HG03571 (cell line): ENCODE measurements around the gene ELMO3.

Experiments
- ATAC-seq: cut with Tn5 transposase; IDR thresholded peaks from one replicate; pipeline ENCODE4 v1.9.1; 2021; ENCODE audit not compliant: unreplicated experiment

The ELMO3 gene

DNA sequence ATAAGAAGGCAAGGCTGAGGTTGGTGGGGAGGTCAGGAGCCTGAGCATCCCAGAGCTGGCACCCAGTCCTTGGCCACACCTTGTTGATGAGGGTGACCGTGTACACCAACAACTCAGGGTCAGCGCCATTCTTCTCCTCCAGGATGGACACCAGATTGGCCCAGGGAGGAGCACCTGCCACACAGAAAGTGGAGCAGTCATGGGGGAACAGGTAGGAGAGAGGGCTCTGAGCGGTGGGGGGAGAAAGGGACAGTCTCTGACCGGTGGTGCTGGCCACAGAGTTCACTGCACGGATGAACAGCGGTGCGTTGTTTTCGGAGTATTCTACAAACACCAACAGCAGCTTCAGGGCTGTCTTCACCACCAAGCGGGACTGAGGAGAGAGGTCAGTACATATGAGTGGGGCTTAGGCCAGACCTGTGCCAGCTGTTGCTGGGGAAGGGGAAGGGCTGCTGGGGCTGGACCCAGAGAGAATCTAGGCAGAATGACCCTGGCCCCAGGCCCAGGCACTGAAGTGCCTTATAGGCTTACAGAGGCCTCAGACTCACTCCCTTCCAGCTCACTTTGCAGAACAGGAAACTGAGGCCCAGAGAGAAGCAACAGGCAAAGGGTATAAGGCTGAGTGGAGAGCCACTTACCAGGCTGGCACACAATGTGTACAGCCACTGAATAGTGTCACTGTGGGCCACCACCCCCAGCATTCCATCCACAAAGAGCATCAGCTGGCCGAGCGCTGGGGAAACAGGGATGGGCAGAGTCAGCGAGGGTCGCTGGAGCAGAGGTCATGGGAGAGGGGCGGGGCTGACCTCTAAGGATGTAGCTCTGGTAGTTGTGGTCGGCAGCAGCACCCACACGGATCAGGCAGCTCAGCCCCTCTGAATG lies 38.7 kb downstream of the ELMO3 start:
- ATAC-seq = no peak

DNA sequence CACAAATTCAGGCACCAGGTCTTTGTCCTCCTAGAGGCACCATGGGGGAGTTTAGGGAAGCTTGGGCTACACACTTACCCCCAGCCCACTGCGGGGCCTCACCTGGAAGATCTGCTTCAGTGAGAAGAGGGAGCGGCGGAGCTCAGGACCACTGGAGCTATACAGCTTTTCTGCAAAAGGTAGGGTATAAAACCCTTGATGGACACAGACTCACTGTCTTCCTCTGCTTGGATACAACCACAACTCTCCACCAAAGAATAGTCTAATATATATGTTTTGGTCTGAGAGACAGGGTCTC lies 39.3 kb downstream of the ELMO3 start:
- ATAC-seq = no peak

DNA sequence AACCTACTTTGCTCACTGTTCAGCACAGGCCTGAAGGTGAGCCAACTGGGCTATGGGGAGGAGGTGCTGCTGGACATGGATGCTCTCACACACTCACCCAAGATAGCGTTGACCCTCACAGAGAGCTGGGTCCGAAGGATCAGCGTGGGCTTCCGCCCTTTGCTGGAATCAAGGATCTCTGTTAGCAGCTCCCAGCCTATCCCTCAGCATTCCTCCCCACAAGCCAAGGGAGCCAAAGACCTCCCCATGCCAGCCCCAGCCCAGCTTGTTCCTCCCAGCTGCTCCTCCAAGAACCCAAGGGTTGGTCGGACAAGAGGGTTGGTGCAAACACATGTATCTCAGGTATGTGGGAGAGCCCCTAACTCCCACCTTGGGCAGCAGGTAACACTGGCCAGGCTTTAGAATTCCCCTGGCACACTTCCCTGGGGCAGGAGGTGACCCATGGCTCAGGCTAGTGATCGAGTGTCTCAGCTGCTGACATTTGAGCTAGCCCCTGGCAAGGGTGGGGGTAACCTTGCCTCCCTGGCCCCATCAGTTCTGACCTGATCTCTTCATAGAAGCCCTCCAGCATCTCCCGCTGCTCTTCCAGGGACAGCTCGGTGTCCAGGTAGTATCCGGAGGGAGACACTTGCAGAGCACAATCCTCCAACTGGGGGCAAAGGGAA lies 40.0 kb downstream of the ELMO3 start:
- ATAC-seq = no peak

DNA sequence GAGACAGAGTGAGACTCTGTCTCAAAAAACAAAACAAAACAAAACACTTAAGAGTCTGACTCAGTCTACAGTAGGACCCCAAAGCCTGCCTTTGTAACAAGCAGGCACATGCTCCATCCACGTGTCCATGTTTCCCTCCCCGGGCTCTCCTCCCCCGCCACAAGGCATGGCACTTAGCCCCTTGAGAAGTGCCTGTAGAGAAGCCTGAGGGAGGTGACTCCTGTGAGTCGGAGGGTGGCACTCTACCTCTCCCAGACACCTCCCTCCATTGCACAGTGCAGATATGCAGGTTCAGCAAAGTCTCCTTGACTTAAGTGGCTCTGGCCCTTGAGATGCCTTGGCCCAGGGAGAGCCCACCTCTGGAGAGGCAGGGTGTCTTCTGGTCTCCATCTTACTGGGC lies 41.6 kb downstream of the ELMO3 start:
- ATAC-seq = no peak

DNA sequence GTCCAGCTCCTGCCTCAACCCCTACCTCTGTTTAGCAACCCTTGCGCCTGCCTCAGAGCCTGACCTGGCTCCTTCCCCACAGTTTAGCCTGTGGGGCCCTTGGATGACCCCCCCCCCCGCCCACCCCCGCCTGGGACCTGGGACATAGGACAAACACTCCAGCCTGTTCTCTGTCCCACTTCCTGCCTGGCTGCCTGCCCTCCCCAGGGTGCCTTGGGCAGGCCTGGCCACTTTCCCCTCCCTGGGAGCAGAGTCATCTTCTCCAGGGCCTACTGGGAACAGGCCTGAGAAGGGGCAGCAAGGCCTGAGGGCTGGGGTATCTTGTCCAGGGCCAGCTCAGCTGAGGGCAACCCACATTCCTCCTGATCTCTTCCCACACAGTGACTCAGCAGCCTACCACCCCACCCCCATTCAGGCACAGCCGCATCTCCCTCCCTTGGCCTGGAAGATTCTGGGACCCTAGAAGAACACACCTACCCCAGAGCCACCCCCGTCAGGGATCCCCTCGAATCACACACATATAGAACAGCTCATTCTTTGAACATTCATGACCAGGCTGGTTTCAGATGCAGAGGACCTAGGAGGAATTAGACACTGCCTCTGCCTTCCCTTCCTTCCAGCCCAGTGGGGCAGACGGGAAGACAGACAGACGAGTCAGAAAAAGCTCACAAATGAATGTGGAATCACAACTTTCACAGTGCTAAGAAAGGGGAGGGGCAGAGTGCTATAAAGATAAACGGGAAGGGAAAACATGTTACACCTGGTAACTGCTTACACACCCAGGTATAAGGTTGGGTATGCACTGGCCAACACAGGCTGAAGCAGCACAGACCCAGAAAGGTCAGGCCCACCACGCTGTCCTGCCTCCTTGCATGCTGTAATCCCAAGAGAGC lies 42.3 kb downstream of the ELMO3 start:
- ATAC-seq = no peak

DNA sequence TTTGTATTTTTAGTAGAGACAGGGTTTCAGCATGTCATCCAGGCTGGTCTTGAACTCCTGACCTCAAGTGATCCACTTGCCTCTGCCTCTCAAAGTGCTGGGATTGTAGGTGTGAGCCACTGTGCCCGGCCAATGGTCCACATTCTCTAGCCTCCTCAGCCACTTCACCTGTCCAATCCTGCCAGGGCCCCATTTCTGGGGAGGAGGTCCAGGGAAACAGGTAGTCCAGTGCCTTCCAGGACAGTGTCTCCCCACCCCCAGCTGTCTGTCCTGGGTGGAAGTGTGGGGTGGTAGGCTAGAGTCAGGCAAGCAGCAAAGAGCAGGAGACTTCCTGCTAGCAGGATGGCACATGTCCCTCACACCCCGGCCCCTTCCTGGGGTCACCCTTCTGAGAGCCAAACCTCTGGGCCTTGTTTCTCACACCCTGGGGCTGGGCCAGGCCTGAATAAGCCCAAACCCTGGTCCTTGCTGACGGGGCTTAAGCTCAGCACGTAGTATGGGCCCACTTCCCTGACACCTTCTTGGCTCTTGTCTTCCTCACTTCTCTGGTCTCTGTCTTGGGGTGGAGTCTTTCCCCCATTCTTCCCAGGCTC lies 43.3 kb downstream of the ELMO3 start:
- ATAC-seq = no peak

DNA sequence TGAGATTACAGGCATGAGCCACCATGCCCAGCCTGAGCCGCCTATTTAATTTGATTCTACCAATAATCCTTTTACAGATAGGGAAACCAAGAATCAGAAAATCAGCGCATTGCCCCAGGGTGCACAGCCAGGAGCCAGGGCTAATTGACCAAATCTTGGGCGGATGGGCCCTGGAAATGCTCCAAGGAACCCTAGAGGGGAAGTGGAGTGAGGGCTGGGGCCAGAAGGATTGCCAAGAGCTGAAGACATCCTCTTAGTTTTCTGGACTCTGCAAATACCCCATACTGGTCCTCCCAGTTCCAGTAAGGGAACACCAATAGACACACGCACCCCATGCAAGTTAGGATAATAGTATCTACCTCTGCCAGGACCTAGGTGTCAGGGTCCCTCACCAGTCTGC lies 44.5 kb downstream of the ELMO3 start:
- ATAC-seq = no peak

DNA sequence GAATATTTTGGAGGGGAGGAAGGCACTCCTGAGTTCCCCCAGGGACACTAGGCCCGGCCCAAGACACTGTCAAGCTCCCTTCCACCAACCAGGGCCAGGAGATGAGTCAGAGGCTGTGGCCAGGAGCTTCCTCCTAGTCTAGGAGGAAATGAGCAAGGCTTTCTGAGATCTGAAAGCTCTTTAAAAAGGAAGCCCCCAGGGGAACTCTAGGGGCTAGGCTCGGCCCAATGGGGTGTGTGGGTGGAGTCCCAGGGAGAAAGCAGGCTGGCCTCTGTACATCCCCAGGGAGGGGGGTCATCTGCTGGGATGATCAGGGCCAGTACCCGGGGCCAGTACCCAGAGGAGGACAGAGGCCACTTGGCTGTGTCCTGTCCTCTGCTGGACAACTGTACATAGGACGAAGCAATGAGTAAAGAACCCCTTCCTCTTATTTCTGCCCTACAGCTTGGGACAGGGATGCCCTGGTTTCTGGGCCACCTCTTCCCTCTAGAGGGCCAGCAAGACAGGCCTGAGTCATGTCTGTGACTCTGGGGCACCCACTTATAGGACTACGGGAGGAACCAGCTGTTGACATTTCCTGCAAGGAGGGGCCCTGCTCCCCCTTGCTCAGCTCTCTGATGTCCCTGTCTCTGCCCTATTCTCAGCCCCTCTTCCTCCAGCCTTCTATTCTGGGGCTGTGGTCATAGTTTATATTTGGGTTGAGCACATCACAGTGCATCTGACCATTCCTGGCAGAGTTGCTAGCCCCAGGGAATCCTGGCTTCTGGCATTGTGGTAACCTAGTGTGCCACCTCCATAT lies 45.7 kb downstream of the ELMO3 start:
- ATAC-seq = peak; percentile 50

DNA sequence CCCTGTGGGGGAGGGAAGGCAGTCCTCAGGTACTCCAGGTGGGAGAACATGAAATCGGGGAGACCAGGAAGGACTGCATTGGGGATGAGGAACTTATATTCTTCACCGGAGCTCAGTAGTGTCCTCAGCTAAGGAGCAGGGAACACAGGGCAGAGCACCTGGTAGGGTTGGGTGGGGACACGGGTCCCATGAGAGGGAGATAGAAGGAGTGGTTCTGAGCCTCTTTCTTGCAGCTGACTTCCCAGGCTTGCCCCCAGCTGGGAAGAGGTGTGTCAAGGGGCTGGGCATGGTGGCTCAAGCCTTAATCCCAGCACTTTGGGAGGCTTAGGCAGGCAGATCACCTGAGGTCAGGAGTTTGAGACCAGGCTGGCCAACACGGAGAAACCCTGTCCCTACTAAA lies 46.3 kb downstream of the ELMO3 start:
- ATAC-seq = no peak

DNA sequence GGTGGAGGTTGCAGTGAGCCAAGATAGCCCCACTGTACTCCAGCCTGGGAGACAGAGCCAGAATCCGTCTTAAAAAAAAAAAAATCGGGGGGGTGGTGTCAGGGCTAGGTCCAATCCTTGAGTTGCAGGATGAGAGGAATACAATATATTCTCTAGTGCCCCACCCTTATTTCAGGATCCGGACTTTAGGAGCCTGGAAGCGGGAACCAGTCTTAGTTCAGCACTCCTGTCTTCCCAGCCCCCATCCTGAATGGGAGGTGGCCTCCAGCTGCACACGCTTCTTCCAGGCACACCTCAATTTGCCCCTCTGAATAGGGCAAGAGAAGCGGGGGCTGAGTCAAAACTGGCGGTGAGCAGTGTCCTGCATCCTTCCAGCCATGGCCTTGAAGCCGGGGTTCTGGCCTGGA lies 46.7 kb downstream of the ELMO3 start:
- ATAC-seq = no peak

DNA sequence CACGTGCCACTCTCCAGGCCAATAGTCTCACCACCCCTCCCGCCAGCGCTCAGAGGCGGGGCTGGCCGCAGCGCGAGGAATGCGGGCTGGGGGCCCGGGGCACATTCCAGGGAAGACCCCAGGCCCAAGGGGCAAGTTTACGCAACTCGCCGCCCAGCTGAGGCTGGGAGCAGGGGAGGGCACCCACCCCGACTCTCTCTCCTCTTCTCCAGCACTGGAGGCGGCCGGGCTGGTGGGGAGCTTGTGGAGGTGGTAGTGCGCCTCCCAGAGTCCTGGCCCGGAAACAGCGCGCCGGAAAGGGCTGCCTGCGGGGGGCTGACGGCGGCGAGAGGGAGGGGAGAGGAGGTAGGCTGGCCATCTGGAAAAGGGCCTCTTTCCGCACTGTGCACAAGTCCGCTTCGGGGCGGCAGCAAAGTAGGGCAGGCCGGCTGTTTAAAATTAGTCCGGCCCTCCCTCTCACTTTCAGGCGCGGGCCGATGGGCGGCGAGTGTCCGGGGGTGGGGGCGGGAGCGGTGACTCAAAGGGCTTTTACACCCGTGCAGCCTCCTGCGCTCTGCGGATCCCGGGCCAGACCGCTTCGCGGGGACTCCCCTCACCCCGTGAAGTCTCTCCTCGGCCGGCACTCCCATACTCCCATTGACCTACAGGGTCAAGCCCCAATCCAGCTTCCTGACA lies 47.3 kb downstream of the ELMO3 start:
- ATAC-seq = no peak

DNA sequence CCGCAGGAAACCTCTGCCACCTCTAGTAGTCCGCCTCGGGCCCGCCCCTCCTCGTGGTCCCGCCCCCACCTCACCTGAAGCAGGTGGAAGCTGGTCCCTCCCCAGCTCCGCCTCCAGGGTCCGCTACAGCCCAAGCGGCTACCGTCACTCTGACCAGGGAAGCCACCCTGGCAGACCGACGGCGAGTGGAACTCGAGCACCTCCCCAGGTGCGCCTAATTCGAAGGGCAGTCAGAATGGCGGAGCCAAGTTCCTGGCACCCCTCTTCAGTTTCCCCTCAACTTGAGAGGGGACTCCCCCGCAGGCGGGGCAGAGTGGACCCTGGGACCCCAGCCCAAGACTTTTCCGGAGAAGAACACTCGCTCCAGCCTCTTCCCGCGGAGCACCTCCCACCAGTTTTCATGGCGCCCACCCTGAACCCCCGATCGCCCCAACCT lies 47.8 kb downstream of the ELMO3 start:
- no peak for ATAC-seq

DNA sequence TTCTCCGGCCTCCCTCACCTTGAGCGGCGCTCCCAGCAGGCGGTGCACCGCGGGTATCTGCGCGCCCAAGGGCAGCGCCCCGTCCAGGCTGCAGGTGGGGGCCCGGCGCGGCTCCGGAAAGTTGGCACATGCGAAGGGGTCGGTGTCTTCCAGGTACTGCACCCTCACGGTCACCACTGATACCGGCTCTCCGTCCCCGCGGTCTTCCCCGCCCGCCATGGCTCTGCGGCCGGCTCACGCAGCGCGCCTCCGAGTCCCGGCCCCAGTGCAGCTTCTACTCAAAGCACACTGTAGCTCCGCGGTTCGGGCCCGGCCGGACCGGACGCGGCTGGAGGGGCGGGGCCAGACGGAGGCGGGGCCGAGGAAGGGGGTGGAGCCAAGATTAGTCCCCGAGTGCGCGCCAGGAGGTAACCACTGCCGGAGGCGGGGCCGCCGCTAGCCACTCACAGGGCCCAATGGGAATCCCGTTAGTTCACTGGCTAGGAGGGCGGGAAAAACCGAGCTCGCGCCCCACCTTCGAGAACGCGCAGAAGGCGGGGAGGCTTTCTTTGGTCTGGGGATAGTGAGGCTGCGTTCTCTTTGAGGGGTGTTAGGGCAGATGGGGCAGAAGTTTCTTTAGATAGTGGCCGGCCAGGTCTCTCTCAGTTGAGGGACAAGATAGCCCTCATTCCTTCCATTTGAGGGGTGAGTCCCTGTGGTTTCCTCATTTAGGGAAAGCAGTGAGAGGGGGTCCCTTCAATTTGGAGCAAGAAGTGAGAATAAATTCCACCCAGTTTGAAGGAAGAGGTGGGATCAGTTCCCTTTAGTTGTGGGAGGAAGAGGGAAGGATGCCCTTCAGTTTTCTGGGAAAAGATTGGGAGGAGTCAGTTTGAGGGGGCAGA lies 48.5 kb downstream of the ELMO3 start, which contains the start of gene FHOD1:
FHOD1 (minus strand) TSS at position 290 of the 881 bp plus-strand sequence; CDS start at position 219, 71 bp downstream.
- peak; percentile 41 for ATAC-seq

DNA sequence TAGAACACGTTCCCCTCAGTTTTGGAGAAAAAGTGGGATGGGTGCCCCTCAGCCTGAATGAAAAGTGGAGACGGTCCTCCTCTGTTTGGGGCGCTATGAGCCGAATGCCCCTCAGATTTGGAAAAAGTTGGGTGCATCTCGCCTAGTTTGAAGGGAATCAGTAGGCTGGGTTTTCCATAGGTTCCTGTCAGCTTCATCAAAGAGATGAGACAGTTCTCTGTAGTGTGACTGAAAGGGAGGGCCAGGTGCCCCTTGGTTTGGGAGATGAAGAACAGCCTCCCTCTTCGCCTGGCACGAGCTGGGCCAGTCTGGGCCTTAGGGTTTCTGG lies 49.1 kb downstream of the ELMO3 start:
- ATAC-seq = no peak

DNA sequence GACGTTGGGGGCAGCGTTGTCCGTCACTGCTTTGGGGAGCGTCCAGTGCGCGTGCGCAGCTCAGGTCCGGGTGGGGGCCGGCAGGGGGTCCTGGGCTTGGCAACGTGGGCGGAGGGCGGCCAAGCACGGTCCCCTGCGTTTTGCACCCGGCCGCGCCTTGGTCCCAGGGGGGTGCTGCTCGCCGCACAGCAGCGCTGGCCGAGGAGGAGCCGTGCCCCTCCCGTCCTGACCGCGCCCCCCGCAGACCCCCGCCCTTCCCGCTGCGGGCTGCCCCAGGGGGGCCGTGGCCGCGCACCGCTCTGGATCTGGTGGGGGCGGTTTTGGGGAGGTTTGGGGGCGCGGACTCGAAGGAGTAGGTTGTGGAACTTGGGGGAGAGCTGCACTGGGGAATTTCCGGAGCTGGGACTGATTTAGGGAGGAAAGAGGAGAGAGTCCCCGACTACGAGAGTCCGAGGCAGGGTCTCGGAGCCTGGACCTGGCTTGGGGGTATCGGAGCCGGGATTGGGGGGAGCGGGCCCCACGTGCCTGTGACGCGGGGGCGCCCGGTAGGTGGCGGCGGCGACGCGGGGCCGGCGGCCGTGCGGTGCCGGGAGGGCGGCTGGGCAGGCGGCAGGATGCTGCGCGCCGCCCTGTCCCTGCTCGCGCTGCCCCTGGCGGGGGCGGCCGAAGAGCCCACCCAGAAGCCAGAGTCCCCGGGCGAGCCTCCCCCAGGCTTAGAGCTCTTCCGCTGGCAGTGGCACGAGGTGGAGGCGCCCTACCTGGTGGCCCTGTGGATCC lies 49.7 kb downstream of the ELMO3 start, which contains the start of gene SLC9A5:
SLC9A5 (plus strand) TSS at position 579 of the 777 bp plus-strand sequence; CDS start at position 615, 36 bp downstream.
- ATAC-seq = no peak

DNA sequence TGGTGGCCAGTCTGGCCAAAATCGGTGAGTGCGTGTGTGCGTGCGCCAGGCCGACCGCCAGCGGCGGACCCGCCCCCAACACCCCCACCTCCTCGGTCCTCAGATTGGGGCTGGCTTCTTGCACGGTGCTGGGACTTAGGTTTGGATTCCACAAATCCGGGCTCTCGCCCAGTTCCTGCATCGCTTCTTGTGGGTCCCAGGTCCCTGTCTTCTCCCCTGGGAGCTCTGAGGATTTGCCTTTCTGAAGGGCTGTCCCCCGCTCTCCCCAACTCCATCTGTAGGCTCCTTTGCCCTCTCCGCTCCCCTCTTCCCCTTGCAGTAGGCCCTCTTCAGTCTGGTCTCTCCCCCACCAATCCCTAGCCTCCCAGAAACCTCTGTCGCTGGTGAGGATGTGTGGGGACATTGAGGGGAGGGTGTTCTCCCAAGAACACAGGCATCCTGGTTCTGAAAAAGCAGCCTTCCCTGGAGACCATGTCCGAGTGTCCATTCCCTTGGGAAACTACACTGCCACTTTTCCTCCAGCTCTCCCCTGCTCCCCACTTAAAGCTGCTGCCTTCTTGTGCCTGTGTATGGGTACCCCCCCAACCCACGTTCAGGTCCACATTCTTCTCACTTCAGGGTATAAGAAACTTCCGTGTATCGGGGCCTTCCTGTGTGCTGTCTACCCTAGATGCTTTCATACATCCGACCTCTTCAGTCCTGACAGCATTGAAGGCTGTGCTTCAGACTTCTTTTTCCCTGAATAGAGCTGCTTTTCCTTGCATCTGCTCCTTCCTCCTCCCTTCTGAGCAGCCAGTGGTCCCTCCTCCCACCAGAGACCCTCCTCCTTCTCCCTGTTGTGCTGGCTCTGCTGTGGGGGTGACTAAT lies 50.5 kb downstream of the ELMO3 start:
- no peak for ATAC-seq

DNA sequence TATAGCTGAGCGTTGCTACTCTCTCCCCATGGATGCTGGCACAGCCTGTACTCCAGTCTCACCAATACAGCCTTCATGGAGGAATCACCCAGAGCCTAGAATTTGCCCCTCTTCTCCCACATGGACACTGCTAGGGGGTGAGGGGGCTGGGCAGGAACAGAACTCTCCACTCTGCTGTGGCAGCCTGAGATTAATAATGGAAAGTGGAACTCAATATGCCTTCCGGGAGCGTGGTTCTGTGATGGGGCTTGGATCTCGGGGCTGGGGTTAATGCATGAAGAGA lies 51.1 kb downstream of the ELMO3 start:
- ATAC-seq = no peak
